GM21423 (cell line): ENCODE measurements around the gene TOB2.
"Not testable (repeated sequence)": the region's sequence is repeated elsewhere in the genome, so short reads cannot be mapped to it uniquely, and the experiment has no call there.

Source experiments
- ATAC-seq: cut with Tn5 transposase; IDR thresholded peaks from one replicate; pipeline ENCODE4 v1.9.1; 2021; ENCODE audit warnings: mild to moderate bottlenecking, moderate library complexity; ENCODE audit not compliant: unreplicated experiment

The TOB2 gene

DNA sequence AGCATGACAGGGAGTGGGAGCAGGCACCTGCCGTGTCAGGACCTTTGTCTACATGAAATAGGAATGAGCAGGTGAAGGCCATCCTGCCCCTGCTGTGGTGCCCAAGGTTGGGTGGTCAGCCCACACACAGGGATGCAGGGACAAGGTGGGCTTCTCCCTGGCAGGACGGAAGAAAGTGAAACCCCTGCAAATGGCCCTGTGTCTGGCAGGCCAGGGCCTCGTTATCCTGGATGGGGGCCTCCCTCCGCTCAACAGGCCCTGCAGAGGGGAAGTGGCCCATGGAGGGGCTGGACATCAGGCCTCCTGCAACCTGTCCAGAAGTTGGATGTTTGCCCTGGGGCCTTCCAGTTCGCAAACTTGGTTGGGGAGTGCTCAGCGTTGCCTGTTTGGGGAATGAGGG, 14.9 kb downstream of the TOB2 start:
- no peak for ATAC-seq

DNA sequence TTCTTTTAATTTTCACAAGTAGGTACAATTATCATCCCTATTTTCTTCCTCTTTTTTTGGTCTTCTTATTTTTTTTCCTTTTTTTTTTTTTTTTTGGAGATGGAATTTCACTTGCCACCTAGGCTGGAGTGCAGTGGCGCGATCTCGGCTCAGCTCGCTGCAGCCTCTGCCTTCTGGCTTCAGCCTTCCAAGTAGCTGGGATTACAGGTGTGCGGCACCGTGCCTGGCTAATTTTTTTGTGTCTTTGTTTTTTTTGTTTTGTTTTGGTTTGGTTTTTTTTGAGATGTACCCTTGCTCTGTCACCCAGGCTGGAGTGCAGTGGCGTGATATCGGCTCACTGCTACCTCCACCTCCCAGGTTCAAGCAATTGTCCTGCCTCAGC, 16.7 kb downstream of the TOB2 start:
- no peak for ATAC-seq

GRCh38 chr22:41429232-41429950, 17.2 kb downstream of the TOB2 start:
- no peak for ATAC-seq

- no peak for ATAC-seq
These were observed 20.8 kb downstream of the TOB2 start for GRCh38 chr22:41425660-41426365.

- no peak for ATAC-seq
These were observed 27.9 kb downstream of the TOB2 start for GRCh38 chr22:41418717-41419116.

DNA sequence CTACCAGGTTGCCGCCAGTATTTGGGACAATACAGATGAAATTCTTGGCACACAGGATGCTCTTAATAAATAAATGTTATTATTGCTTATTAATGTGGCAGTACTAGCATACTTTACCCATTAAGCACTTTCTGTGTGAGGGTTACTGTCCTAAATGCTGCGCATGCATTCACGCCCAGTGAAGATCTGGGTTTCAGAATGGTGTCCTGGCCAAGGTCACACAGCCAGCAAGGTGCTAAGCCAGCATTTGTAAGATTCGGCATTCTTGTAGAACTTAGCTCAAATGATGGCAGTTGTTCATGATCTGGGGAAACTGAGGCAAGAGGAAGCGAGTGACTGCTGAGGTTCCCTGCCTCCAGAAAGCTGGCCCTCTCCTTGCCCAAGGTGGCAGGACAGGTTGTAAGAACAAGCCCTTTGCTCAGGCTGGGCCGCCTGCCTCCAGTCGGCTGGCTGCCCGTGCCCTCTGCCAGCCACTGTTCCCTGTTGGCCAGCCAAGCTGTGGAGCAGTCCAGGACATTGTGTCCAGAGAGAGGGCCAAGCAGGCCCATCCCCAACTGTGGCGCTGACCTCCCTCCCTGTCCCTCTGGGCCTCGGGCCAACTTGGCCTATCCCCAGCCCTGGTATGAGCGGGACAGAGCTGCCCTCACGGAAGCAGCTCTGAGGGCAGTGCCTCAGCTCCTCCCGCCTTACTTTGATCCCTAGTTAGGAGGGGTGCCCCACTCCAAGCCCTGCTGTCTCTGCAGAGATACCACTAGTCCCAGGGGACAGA, 28.8 kb downstream of the TOB2 start:
- no peak for ATAC-seq

GRCh38 chr22:41415554-41415953, 31.0 kb downstream of the TOB2 start:
- ATAC-seq: no peak

DNA sequence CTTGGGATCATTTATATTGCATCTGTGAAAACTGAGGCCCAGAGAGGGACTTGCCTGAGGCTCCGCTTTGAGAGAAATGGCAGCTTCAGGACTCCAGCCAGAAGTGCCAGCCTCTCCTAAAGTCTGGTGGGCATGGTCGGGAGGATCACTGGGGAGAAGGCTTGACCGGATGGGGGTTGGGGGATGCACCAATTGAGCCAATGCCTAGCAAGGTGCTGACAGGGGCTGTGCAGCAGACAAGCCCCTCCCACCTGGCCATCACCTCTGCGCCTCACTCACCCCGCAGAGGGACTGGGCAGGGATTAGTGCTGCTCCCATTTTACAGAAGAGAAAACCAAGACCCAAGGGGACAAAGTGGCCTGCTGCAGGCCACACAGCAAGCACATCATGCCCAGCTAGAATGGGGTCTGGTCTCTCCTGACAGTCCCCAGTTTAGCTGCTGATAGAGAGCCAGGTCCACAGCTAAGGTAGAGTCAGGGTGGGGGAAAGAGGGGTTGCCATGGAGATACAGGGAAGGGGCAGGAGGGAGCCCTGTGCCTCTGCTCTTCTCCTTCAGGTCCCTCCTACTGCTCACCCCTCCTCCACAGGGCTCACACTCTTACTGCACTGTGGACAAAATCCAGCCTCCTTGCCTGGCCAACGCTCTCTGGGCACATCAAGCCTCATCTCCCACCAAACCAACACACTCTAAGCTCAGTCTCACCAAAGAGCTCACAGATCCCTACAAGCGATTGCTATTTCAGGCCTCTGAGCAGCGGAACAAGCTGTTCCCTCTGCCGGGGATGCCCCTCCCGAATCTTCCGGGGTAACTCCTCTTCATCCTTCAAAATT, 35.4 kb downstream of the TOB2 start:
- ATAC-seq: no peak

GRCh38 chr22:41410311-41410751, 36.3 kb downstream of the TOB2 start:
- no peak for ATAC-seq

- no peak for ATAC-seq
These were observed 37.9 kb downstream of the TOB2 start for GRCh38 chr22:41408665-41409064.

DNA sequence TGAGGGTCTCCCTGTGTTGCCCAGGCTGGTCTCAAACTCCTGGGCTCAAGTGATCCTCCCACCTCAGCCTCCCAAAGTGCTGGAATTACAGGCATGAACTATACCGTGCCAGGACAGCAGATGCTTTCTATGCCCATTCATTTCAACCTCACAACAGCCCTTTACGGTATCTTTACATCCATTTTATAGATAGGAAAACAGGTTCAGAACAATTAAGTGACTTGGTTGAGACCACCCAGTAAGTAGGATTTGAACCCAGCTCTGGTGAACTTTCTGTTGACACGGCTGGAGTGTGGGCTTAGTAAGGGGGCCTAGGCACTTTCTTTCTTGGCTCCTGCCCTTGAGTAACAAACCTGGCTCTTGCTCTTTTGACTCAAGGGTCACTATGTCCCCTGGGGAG, 39.2 kb downstream of the TOB2 start:
- ATAC-seq: no peak

- no peak for ATAC-seq
These were observed 40.2 kb downstream of the TOB2 start for GRCh38 chr22:41406410-41406809.

DNA sequence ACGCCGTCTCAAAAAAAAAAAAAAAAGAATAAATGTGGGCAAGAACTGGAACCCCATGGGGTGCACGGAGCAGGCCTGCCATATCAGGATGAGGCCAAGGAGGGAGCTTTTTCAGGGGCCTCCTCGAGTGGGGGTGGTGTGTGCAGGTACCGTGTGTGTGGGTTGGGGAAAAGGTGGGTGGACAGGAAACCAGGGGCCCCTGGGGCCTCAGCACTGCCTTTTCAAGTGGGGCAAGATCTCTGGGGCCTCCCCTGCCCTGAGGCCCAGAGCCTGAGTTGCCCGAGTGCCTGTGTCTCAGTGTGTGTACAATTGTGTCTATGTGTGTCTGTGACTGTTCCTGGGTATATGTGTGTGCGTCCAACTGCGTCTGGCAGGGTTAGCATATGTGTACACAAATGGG, 41.0 kb downstream of the TOB2 start:
- ATAC-seq: no peak

DNA sequence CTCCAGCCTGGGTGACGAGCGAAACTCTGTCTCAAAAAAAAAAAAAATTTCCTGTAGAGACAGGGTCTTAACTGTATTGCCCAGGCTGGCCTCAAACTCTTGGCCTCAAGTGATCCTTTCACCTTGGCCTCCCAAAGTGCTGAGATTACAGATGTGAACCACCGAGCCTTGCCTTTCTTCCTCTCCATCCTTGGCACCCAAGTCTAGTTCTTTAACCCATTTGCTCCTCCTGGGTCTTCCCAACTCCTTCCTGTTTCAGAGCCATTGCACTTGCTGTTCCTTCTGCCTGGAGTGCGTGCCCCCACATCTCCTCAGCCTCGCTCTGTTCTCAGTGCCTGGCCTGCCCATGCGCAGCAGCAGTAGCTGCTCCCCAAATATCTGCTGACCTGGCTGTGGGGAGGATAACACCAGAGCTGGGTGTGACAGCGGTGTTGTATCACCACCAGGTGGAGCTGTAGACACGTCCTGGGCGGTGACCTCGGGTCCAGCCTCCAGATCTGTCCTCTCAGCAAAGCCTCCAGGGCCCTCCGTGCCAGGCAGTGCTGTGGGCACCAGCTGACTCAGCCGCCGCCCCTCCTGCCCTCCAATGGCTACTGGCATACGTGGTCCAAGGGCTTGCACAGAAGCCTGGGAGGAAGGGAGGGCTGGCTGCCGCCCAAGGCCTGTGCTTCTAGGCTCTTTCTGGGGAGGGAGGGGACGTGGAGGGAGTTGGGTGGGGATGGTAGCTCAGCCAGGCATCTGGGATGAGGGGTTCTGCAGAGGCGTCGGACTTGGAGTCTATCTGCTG, 42.9 kb downstream of the TOB2 start:
- ATAC-seq: peak; percentile 63

DNA sequence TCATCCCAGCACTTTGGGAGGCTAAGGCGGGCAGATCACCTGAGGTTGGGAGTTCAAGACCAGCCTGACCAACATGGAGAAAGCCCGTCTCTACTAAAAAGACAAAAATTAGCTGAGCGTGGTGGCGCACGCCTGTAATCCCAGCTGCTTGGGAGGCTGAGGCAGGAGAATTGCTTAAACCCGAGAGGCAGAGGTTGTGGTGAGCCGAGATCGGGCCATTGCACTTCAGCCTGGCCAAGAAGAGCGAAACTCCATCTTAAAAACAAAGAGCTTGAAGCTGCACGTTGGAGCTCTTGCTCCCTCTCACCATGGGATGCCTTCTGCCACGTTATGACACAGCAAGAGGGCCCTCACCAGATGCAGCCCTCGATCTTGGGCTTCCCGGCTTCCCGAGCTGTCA, 43.8 kb downstream of the TOB2 start:
- not testable (repeated sequence) for ATAC-seq

- no peak for ATAC-seq
These were observed 44.6 kb downstream of the TOB2 start for GRCh38 chr22:41401781-41402648.

DNA sequence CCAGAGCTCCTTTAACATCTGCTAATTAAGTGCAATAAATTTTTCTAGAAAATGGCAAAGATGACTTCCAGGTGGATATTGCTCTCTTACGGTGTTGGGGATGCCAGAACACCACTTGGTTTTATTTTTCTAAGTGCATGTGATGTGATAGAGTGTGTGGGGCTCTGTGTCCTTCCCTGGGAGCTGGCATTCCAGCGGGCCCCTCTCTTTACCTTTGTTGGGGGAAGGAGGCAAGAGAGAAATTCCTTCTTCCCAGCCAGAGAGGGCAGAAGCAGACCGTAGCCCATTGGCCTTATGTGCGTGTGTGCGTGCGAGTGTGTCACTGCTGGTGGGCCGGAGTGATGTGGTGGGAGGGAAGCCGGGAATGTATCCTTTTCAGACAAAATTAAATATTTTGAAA, 47.7 kb downstream of the TOB2 start:
- ATAC-seq: no peak

DNA sequence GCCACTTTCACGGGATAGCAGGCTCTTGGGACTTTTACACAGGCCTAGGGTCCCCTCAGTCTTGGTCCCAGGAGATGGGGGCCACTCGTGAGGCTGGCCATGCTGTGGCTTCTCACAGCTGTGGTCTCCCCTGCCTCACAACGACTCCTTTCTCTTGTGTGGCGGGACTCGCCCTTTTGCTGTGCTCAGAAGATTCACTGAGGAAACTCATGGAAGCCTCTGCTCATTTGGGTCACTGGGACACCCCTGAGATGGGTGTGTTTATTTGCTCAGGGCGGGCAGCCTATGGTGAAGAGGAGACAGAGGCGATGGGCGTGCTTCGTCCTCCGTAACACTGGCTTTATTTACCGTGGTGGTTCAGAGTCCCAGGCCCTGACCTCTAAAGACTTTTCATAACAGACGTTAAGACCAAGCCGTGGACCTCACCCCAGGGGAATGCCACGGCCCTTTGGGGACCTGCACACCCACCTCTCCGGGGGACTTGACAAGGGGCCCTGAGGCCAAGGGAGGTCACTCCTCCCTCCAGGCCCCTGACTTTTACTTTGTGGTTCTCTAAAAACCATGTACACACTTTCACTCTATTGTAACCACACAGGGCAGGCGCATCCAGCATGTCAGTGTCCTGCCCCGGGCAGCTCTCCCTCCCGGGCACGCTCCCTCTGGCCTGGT, 49.3 kb downstream of the TOB2 start:
- no peak for ATAC-seq
